KBM-7 (cell line): ENCODE data around the gene HMCN2.
"Not testable (repeated sequence)": the region's sequence is repeated elsewhere in the genome, so short reads cannot be mapped to it uniquely, and the experiment has no call there.

Source experiments
- DNase-seq: peaks from one replicate; pipeline ENCODE4 v3.0.0-alpha.2; 2015
- in situ Hi-C: fragments of 300-500 bp; cut with MboI; formaldehyde crosslinking; loops from 2 replicates; pipeline ENCODE4 v1.14.3; 2020; ENCODE audit warnings: low sequenced_read_pairs, low pct_unique_long_range_greater_than_20kb, mixed read lengths

The HMCN2 gene

DNA sequence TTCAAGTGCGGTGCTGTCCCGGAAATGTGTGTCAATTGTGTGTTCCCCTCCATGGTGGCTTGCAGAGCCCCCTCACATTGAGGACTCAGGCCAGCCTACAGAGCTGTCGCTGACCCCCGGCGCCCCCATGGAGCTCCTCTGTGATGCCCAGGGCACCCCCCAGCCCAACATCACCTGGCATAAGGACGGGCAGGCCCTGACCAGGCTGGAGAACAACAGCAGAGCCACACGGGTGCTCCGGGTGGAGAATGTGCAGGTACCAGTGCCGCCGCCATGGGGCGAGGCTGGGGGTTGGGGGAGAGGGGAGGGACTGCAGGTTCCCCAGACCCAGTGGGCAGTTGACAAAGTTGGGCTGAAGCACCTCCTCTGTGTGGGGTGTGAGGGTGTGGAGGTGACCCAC lies 128.8 kb downstream of the HMCN2 start:
- in situ Hi-C loops: no loop called here

DNA sequence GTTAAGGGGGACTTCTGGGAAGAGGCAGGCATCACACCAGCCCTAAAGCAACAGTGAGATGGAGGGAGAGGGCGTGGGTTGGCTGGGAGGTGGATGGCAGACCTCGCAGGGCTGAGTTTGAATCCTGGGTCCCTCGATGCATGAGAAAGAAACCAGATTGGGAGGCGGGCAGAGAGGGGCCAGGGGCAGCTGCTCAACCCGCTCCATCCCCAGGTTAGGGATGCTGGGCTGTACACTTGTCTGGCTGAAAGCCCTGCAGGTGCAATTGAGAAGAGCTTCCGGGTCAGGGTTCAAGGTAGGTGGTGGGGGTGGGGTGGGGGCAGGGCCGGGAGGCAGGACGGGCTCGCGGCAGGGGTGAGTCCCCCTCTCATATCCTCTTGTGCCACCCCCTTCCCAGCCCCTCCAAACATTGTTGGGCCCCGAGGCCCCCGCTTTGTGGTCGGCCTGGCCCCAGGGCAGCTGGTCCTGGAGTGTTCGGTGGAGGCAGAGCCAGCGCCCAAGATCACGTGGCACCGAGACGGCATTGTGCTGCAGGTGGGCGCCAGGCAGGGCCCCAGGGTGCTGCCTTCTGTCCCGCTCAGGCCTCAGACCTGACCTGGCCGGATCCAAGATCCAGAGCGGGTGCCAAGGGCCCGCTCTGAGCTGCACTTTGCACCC lies 129.4 kb downstream of the HMCN2 start:
- no peak for DNase-seq
- in situ Hi-C loops: no loop called here

More for the DNA sequence above, 128.8 kb downstream of the HMCN2 start:
- DNase-seq: no peak

DNA sequence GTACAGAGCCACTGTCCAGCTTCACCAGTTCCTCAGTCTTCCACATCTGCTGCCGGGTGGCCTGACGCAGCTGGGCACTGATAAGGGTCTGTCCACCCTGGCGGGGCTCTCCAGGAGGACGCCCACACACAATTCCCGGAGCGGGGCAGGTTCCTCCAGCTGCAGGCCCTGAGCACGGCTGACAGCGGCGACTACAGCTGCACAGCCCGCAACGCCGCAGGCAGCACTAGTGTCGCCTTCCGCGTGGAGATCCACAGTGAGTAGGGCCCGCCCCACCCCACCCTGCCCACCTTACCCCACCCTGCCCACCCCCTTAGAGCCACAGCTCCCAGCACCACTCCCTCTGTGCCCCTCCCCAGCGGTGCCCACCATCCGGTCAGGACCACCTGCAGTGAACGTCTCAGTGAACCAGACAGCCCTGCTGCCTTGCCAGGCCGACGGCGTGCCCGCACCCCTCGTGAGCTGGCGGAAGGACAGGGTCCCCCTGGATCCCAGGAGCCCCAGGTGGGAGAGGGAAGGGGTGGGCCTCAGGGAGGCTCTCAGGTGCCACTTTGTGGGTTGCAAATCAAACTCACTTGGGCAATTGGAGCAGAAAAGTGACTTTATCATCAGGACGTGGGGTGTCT lies 130.4 kb downstream of the HMCN2 start:
- no peak for DNase-seq
- in situ Hi-C loops: no loop called here

DNA sequence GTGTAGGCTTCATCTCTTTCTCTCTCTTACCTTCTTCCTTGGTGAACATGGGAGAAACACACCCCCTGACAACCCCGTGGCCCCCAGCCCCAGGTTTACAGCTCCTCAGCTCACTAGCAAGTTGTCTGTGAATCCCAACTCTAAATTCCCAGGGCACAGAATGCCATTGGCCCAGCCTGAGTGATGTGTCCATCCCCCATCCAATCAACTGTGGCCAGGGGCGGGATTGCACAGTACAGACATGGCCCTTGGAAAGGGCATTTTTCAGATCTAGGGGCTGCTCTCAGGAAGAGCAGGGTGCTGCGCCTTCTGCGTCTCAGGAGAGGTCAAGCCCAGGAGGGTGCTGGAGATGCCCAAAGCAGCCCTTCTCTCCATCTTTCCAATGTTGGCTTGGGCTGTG lies 131.0 kb downstream of the HMCN2 start:
- DNase-seq: no peak
- in situ Hi-C loops: no loop called here

DNA sequence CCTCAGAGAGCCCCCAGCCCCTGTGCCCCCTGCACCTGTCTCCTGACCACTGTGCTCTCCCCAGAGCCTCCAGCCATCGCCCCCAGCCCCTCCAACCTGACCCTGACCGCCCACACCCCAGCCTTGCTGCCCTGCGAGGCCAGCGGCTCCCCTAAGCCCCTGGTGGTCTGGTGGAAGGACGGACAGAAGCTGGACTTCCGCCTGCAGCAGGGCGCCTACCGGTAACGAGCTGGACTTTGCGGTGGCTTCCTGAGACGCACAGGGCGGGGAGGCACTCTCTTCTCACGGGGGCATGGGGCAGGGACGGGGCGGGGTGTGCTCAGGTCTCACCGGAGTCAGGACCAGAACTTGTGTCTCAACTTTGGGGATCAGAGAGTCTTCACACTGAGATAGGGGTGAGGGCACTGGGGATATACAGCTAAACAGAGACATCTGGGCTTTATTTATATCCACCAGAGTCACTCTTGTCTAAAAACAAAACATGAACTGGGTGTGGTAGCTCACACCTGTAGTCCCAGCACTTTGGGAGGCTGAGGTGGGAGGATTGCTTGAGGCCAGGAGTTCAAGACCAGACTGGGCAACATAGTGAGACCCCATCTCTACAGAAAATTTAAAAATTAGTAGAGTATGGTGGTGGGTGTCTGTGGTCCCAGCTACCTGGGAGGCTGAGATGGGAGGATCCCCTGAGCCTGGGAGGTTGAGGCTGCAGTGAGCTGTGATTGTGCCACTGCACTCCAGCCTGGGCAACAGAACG lies 133.1 kb downstream of the HMCN2 start:
- in situ Hi-C loops: no loop called here
- DNase-seq: no peak

DNA sequence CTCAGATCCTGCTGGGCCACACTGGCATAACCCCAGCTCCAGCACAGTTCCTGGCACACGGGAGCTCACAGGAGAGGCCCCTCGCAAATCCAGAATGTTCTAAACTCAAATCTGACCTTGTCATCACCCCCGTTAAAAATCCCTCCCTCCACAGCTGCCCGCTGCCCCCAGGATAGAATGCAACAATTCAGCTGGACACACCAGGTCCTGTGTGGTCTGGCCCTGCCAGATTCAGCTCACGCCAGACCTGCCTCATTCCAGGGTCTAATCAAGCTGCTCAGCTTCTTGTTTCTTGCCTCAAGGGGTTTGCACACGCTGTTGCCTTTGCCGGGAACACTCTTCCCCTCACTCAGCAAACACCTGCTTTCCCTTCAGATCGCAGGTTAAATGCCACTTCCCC lies 134.2 kb downstream of the HMCN2 start:
- no peak for DNase-seq
- in situ Hi-C loops: no loop called here

DNA sequence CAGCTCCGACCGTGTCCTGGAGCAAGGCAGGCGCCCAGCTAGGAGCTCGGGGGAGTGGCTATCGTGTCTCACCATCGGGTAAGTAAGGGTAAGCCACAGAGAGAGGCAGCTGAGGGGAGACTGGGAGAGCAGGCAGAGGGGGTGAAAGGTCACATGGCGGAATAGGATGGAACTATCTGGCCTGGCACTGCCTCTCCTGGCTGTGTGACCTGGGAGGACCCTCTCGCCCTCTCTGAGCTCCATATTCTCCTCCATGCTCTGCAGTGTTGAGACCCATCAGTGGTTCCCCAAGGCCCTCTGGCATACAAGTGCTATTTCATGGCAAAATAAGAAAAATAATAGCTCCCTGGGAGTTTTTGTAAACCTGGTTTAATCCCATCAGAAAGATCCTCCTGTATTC lies 135.3 kb downstream of the HMCN2 start:
- DNase-seq: no peak
- in situ Hi-C loops: no loop called here

DNA sequence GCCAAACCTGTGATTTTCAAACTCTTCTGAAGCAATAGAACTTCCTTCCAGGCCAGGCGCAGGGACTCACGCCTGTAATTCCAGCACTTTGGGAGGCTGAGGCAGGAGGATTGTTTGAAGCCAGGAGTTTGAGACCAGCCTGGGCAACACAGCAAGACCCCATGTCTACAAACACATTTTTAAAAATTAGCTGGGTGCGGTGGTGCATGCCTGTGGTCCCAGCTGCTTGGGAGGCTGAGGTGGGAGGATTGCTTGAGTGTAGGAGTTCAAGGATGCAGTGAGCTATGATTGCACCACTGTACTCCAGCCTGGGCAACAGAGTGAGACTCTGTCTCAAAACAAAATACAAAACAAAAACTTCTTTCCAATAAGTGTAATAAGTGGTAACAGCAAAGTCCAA lies 136.2 kb downstream of the HMCN2 start:
- DNase-seq, in situ Hi-C loops: not testable (repeated sequence)

DNA sequence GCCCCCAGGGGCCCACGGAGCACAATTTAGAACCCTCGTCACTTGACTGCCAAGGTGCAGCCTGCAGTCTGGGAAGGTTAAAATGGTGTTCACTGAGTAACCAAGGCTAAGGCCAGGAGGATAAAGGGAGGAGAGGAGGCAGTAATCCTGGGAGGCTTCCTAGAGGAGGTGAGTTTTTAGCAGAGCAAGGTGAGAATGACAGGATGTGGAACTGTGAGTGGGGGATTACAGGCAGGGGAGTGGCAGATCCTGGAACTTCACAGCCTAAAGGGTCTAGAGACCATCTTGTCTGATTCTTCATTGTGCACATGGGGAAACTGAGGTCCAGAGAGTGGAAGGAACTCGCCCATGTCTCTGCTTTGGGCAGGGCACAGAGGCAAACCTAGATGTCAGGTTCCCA lies 136.7 kb downstream of the HMCN2 start:
- in situ Hi-C loops: no loop called here

DNA sequence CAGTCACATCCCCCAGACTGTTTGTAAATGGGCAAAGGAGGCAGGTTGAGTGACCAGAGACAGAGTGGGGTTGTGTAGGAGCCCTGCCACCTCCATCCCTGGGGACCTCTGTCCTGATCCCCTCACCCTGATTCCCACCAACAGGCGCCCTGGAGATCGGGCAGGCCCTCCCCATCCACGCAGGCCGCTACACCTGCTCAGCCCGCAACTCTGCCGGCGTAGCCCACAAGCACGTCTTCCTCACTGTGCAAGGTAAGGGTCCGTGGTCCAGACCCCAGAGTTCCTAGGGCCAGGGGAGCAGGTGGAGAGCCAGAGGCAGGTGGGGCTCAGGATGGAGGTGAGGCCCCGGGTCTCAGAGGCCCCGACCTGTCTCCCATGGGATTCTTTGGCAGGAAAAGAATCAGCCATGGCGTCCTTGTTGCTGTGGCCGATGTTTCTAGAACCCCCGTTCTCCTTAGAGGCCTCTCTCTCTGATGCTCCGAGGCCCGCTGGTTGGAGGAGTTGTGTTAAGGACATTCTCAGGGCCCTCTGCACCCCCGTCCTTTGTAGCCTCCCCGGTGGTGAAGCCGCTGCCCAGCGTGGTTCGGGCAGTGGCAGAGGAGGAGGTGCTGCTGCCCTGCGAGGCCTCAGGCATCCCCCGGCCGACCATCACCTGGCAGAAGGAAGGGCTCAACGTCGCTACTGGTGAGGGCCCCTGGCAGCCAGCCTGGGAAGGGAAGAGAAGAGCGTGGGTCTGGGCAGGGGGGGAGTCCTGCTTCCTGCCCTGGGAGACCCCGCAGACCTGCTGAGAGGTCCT lies 137.3 kb downstream of the HMCN2 start:
- DNase-seq: no peak
- in situ Hi-C loops: no loop called here

More for the DNA sequence above, 136.7 kb downstream of the HMCN2 start:
- DNase-seq: no peak

DNA sequence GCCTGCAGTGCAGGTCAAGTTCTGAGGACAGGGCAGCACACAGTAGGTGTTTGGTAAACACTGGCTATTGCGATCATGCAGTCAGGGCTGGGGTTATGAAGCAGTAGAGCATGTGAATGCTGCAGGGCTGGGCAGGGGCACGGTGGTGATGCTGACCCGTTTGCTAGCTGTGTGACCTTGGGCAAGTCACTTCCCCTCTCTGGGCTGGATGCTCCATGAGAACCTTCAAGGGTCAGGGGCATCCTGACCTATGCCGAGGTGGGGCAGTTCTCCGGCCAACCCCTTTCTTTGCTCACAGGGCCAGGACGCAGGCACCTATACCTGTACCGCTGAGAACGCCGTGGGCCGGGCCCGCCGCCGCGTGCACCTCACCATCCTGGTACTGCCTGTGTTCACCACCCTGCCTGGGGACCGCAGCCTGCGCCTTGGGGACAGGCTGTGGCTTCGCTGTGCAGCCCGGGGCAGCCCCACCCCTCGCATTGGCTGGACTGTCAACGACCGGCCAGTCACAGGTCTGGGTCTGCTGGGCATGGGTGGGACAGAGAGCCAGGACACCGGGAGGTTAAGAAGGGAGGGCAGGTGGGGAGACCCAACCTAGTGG lies 140.2 kb downstream of the HMCN2 start:
- DNase-seq: no peak
- in situ Hi-C loops: no loop called here

DNA sequence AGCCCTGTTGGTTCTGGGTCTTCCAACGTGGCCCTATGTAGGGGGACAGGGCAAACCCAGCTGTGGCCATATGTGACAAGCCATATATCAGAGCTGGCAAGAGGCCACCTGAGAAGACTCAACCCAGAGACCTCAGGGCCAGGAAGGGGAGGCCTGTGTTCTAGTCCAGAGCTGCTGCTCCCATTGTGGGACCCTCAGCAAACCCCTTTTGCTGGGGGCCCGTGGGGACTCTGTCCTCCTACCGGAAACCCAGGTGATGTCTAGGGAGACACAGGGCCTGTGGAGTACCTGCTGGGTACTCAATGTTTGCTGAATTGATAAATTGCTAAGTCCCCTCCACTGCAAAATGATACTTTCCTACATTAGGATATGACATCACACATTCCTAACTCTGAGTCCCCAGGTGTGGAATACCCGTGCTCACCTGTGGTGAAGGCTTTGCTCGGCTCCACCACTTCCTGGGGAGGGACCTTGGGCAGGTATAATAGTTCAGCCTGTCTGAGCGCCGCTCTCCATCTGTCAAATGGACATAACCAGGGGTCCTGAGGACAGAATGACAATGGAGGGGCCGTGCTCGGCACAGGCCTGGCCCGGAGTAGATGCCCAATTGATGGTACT lies 140.8 kb downstream of the HMCN2 start:
- DNase-seq: no peak
- in situ Hi-C loops: no loop called here

DNA sequence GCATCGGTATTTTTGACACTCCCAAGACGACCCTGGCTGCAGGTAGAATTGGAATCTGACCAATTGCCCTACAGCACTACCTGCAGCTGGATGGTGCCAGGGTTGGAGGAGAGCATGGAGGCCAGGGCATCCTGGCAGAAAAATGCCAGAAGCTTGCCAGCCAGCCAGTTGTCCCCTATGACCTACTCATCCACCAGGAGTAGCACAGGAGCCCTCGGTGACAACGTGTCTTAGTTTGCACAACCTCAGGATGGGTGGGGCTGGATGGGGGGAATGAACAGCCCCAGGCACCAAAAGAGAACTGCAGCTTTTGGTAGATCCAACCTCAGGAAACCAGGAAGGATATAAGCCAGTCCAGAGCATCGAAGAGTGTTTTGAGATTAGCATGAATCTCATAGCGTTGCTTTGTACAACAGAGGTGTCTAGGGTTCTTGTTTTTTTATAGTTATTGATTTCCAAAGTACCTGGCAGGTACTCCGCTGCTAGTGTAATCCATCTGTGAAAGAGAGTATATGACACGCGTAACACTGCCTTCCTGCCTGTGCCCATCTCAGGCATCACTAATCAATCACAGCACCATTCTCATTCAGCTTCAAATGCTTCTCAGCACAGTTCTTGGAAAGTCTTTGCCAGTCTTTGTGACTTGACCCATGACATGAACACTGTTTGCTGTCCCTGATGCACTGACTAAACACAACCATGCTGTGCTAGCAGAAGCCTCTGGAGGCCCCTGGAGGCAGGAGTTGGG lies 142.5 kb downstream of the HMCN2 start:
- in situ Hi-C loops: no loop called here
- no peak for DNase-seq

DNA sequence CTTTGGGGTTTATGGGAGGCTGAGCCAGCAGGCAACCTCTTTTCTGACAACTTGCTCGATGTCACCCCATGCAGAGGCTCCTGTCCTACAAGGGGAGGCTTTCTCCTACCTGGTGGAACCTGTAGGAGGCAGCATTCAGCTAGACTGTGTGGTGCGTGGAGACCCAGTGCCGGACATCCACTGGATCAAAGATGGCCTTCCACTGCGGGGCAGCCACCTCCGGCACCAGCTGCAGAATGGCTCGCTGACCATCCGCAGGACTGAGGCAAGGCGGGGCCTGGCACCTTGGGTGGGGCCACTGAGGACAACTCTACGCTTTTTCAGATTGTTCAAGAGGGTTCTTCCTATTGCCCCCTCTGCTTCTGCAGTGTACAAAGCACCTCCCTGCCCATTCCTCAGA lies 143.1 kb downstream of the HMCN2 start:
- in situ Hi-C loops: no loop called here
- no peak for DNase-seq

DNA sequence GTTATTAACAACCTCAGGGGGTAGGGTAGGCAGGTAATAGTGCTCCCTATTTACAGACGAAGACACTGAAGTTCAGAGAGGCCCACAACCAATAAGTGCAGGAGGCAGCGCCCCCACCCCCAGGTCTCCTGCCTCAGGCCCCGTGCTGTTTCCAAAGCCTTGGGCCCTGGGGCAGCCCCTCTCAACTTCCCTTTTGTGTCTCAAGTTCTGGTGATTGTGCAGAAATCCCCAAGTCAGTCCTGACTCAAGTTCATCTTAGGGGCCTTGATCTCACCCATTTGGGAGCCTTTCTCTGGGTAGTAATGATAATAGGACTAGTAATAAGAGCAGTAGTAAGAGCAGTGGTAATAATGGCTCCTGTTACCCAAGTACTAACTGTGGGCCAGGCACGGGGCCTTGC lies 143.7 kb downstream of the HMCN2 start:
- in situ Hi-C loops: no loop called here
- no peak for DNase-seq

DNA sequence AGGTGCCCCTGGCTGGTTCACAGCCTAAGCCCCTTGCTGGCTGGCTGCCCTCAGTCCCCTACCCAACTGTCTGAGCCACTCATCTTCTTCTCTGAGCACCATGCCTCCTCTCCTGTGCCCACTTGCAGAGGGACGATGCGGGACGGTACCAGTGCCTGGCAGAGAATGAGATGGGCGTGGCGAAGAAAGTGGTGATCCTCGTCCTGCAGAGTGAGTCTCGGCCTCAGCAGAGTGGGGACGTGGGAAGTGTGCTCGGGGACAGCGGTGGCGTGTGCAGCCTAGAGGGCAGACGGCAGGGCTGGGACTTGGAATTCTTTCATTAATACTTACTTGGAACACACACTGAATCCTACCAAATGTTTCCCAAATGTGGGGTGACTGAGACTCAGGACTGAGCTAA lies 144.9 kb downstream of the HMCN2 start:
- no peak for DNase-seq
- in situ Hi-C loops: no loop called here

DNA sequence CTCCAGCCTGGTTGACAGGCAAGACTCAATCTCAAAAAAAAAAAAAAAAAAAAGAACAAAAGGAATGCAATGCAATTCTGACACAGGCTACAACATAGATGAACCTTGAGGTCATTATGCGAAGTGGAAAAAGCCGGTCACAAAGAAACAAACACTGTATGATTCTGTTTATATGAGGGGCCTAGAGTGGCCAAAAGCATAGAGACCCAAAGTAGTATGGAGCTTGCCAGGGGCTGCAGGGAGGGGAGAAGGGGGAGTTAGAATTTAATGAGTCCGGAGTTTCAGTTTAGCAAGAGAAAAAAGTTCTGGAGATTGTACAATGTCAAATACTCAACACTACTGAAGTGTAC lies 146.0 kb downstream of the HMCN2 start:
- in situ Hi-C loops: no loop called here
- DNase-seq: no peak

DNA sequence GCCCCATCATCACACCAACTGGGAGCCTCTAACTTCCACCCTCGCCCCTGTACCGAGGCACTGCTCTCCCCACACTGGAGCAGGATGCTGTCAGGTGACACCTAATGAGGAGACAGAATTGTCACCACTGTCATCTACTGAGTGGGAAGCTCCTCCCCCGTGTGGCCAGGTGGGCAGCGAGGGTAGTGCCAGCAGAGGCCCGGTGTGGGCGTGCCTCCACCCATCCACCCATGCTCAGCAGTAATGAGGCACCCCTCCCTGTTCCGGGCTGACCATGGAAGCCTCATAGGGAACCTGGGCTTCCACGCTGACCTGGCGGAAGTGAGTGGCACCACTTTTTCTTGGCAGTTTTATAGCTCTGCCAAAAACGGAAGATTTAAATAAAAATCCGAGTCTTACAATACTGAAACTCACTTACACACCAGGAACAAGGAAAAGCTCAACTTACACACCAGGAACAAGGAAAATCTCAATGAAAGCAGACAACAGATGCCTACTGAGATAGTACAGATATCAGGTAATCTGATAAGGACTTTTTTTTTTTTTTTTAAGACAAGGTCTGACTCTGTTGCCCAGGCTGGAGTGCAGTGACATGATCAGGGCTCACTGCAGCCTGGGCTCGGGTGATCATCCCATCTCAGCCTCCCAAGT lies 148.6 kb downstream of the HMCN2 start:
- in situ Hi-C loops: no loop called here
- no peak for DNase-seq
